K562 (cell line): ENCODE measurements around the gene TAC3. TPM values are rescaled to one million over a fixed set of nuclear protein-coding genes. Genes with fewer than 3 reads are reported as not detected.

Experiments
- CHD1 ChIP-seq: fragments of 200-600 bp; sonication (generic); IDR thresholded peaks from one replicate; pipeline ENCODE4 v1.6.1; 2012; ENCODE audit warnings: mild to moderate bottlenecking, moderate library complexity, low read length, inconsistent platforms
- E2F8 ChIP-seq: fragments of 450-650 bp; IDR thresholded peaks from 2 replicates; pipeline ENCODE4 v1.7.1; 2018; ENCODE audit warnings: mild to moderate bottlenecking, low read depth; ENCODE audit not compliant: partially characterized antibody
- JUN ChIP-seq, 2 experiments: sonication (generic) in 1 of 2; formaldehyde crosslinking in 1 of 2; IDR thresholded peaks; 2 replicates each; pipeline versions ENCODE4 v1.6.1 to v1.8.0; 2012 to 2022; ENCODE audit warnings: borderline replicate concordance in 2 of 2, mild to moderate bottlenecking in 2 of 2, improper control_type of control experiment in 1 of 2, low read depth in 1 of 2, low read length in 1 of 2, missing genetic modification reagents in 1 of 2
- KDM5B ChIP-seq: fragments of 200-600 bp; sonication (generic); IDR thresholded peaks from 2 replicates; pipeline ENCODE4 v1.6.1; 2012; ENCODE audit warnings: low read depth, mild to moderate bottlenecking, moderate library complexity, low read length, control low read depth, inconsistent platforms; ENCODE audit not compliant: insufficient replicate concordance
- MEIS2 ChIP-seq: fragments of 450-650 bp; IDR thresholded peaks from 2 replicates; pipeline ENCODE4 v1.6.1; 2014; ENCODE audit warnings: mild to moderate bottlenecking; ENCODE audit not compliant: partially characterized antibody
- REST ChIP-seq, 2 experiments: fragments of 450-650 bp; formaldehyde crosslinking in 1 of 2; IDR thresholded peaks; 2 replicates each; pipeline versions ENCODE4 v1.4.0 to v1.6.1; 2014 to 2020; ENCODE audit warnings: mild to moderate bottlenecking in 2 of 2, borderline replicate concordance in 1 of 2, low read depth in 1 of 2
- SMC3 ChIP-seq: conservative IDR thresholded peaks from 2 replicates; pipeline ENCODE4 v1.6.1; 2011; ENCODE audit warnings: low read depth, low read length, improper control_type of control experiment; ENCODE audit not compliant: insufficient read depth
- SP1 ChIP-seq: sonication (generic); formaldehyde crosslinking; IDR thresholded peaks from 2 replicates; pipeline ENCODE4 v1.8.1; 2022; ENCODE audit warnings: mild to moderate bottlenecking, missing genetic modification reagents
- ZFX ChIP-seq: sonication (generic); formaldehyde crosslinking; IDR thresholded peaks from 2 replicates; pipeline ENCODE4 v1.8.0; 2022; ENCODE audit warnings: mild to moderate bottlenecking, missing genetic modification reagents, moderate library complexity
- ZNF384 ChIP-seq: IDR thresholded peaks from 2 replicates; pipeline ENCODE4 v1.6.1; 2012; ENCODE audit warnings: low read depth, low read length, improper control_type of control experiment
- ZNF766 ChIP-seq: fragments of 200-800 bp; sonication (Bioruptor generic); conservative IDR thresholded peaks from 2 replicates; pipeline ENCODE4 v1.6.1; 2016; ENCODE audit warnings: missing genetic modification characterization, missing compliant biosample characterization
- polyA plus RNA-seq, 8 experiments: library from polyadenylated mRNA; depleted of rRNA in 4 of 8; stranded (reverse) in 5 of 8; unstranded in 3 of 8; fragments of >200 nt; fragmentation: Nextera tagmentation in 2 of 8; fragmentation: Illumina TruSeq in 1 of 8; extraction: Ambion mirVana in 2 of 8; extraction: Trizol in 1 of 8; gene quantifications; 2 replicates each; pipeline versions ENCODE4 v1.2.1 to v1.2.3, GENCODE V29; 2011 to 2014; ENCODE audit warnings: inconsistent platforms in 1 of 8, missing spikeins in 1 of 8
- total RNA-seq, 7 experiments: library from RNA; depleted of rRNA in 6 of 7; stranded (reverse); fragments of >200 nt in 6 of 7; fragmentation: Illumina TruSeq in 2 of 7; extraction: Trizol in 2 of 7; gene quantifications; 2 replicates each; pipeline versions ENCODE4 v1.2.1 to v1.2.3, GENCODE V29; 2011 to 2021; ENCODE audit warnings: low replicate concordance in 1 of 7

Gene TAC3
- total and polyA plus RNA-seq, 9 of the 15 experiments (the other 6 are each of a cell fraction or from before 2014, with no cell fraction given): 0.29 to 2.8 (median 1.4) TPM

DNA sequence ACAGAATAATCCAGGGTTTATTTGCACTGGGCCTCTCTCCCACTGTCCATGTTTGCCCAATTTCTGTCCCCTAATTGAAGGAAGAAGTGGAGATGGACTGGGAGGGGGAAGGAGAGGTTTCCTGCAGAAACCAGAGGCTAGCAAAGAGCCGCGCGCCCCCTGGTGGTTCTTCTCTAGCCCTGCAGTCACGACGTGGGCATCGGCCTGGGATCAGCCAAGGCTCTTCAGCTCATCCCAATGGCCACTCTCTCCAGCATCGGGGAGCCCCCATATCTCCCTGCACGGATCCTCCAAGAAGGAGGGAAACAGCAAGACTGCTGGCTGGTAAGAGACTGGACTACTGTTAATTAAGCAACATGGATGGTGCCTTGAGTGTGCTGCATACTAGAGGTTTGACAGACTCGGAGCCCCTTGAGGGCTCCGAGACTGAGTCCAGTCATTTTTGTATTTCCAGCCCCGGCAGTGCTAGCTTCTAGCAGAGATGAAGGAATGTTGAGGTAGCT is 28.7 kb downstream of the TAC3 start (continued):
- TF ChIP-seq JUN (IDR thresholded peaks at IDR 0.05; ENCODE audit: borderline replicate concordance, low read depth, low read length) (peak; percentile 31; the same call in 1 of the 2 replicates), JUN (CRISPR knock-in tag; IDR thresholded peaks at IDR 0.05; ENCODE audit: borderline replicate concordance) (no peak; the same call in 1 of the 2 replicates), MEIS2 (no peak), CHD1 (no peak), KDM5B (peak; percentile 23), SP1 (peak; percentile 33), REST (IDR thresholded peaks at IDR 0.05; ENCODE audit: borderline replicate concordance) (peak; percentile 95), REST (CRISPR knock-in tag; IDR thresholded peaks at IDR 0.05; ENCODE audit: low read depth) (no peak), ZFX (CRISPR knock-in tag) (0 out of 2 replicates have a peak, but pooled peaks have one; percentile 0), ZNF384 (0 out of 2 replicates have a peak, but pooled peaks have one; percentile 27), SMC3 (peak; percentile 97), ZNF766 (CRISPR knock-in tag) (peak; percentile 100), E2F8 (peak; percentile 19)
